ENCODE measurements around the gene RPSA. TPM values are rescaled to one million over a fixed set of nuclear protein-coding genes. Genes with fewer than 3 reads are reported as not detected.
"Not testable (repeated sequence)": the region's sequence is repeated elsewhere in the genome, so short reads cannot be mapped to it uniquely, and the experiment has no call there.

The RPSA gene
- total RNA-seq, 4 donors from 2014 or later = 644 to 857 (median 730) TPM

DNA sequence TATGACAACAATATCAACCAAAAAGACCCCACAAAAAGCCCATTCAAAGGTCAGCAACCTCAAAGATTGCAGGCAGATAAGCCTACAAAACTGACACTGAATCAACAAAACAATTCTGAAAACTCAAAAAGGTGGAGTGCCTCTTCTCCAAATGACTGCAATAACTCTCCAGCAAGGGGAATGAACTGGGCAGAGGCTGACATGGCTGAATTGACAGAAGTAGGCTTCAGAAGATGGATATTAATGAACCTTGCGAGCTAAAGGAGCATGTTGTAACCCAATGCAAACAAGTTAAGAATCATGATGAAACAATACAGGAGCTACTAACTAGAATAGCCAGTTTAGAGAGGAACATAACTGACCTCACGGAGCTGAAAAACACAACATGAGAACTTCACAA lies 43.7 kb upstream of the RPSA start:
- no peaks in the 10 kb centered on the region for H3K36me3 ChIP-seq
- DNase-seq (no peak), ATAC-seq (no peak)
- intact Hi-C loops (cut with DNase I; ENCODE audit: low total_unique reads) (no loop called here), in situ Hi-C loops (cut with MboI; ENCODE audit: low sequenced_read_pairs in 4 of 4) (no loop called here)
- no peaks in the 10 kb centered on the region for H3K4me1 ChIP-seq
- no peaks in the 10 kb centered on the region for H3K27me3 ChIP-seq
- no peak overlapping the region for H3K4me3 ChIP-seq
- H3K9me3 ChIP-seq = no peaks in the 10 kb centered on the region
- H3K27ac ChIP-seq = no peak overlapping the region
- TF ChIP-seq POLR2A (IDR thresholded peaks at IDR 0.05) = no peak
- TF ChIP-seq, protein P1, sequence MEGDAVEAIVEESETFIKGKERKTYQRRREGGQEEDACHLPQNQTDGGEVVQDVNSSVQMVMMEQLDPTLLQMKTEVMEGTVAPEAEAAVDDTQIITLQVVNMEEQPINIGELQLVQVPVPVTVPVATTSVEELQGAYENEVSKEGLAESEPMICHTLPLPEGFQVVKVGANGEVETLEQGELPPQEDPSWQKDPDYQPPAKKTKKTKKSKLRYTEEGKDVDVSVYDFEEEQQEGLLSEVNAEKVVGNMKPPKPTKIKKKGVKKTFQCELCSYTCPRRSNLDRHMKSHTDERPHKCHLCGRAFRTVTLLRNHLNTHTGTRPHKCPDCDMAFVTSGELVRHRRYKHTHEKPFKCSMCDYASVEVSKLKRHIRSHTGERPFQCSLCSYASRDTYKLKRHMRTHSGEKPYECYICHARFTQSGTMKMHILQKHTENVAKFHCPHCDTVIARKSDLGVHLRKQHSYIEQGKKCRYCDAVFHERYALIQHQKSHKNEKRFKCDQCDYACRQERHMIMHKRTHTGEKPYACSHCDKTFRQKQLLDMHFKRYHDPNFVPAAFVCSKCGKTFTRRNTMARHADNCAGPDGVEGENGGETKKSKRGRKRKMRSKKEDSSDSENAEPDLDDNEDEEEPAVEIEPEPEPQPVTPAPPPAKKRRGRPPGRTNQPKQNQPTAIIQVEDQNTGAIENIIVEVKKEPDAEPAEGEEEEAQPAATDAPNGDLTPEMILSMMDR (IDR thresholded peaks at IDR 0.05 in 4 of 5, conservative IDR thresholded peaks at IDR 0.05 in 1 of 5) = no peak

DNA sequence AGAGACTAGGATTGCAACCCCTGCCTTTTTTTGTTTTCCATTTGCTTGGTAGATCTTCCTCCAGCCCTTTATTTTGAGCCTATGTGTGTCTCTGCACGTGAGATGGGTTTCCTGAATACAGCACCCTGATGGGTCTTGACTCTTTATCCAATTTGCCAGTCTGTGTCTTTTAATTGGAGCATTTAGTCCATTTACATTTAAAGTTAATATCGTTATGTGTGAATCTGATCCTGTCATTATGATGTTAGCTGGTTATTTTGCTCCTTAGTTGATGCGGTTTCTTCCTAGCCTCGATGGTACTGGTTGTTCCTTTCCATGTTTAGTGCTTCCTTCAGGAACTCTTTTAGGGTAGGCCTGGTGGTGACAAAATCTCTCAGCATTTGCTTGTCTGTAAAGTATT lies 36.1 kb upstream of the RPSA start:
- DNase-seq; H3K27me3 ChIP-seq; H3K27ac ChIP-seq; H3K9me3 ChIP-seq; intact Hi-C loops (cut with DNase I; ENCODE audit: low total_unique reads); H3K36me3 ChIP-seq; H3K4me3 ChIP-seq; ATAC-seq; in situ Hi-C loops (cut with MboI; ENCODE audit: low sequenced_read_pairs in 4 of 4); H3K4me1 ChIP-seq: not testable (repeated sequence)

DNA sequence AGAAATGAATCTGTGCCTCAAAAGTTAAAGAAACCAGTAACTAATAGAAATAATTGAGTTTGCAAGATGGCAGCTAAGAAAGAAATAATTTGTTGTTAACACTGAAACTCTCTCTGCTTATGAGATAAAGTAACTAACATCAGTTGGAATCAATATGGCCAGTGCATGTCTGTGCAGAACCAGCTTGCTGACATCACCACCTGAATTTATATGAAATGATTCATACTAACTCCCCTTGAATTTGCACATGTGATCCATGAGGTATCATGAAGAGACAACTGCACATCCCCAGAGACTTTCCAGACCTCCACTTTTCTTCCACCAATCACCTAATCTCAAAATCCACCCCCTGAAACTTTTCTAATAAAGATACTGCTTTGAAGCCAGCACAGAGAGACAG lies 33.7 kb upstream of the RPSA start:
- intact Hi-C loops (cut with DNase I; ENCODE audit: low total_unique reads) = no loop called here
- no peak for ATAC-seq

DNA sequence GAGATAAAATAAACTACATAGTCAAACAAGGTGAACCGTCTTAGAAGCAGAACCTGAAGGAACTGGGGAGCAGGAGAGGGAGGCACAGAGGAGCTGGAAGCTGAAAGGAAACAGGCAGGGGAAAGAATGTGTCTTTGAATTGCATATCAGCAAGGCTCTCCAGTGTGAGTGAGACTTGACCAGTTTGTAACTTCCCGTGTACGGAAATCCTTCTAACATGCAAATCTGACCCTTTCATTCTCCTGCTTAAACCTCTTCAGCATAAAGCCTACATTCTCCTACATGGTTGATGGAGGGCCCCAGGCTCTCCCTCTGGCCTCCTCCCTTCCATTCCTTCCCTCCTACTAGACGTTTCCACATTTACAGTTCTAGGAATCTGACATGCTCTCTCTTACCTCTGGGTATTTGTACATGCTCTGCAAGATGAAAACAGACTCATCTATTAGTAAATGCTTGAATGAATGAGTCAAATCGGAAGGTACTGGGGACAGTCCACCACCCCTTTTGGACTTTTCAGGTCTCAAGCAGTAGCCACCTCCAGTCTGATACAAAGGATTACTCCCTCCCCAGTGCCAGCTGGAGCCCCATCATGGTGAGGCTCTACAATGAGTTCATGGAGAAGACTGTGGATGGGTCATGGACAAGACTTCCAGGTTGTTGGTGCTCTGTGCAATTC lies 29.4 kb upstream of the RPSA start:
- intact Hi-C loops (cut with DNase I; ENCODE audit: low total_unique reads) (no loop called here), in situ Hi-C loops (cut with MboI; ENCODE audit: low sequenced_read_pairs in 4 of 4) (loop anchor here in 1 of 4 donors (25.0 kb wide), 1 partner anchor 1085 kb away; the partner anchor contains the start of gene RPL14)
- DNase-seq = no peak
- Histone ChIP-seq H3K27me3 (no peaks in the 10 kb centered on the region), H3K4me1 (no peaks in the 10 kb centered on the region), H3K27ac (no peak overlapping the region), H3K4me3 (no peak overlapping the region), H3K9me3 (no peaks in the 10 kb centered on the region), H3K36me3 (no peaks in the 10 kb centered on the region)
- ATAC-seq = no peak
- TF ChIP-seq POLR2A (IDR thresholded peaks at IDR 0.05) = no peak
- TF ChIP-seq, protein P1 (IDR thresholded peaks at IDR 0.05 in 4 of 5, conservative IDR thresholded peaks at IDR 0.05 in 1 of 5) = no peak

More for the DNA sequence above, 33.7 kb upstream of the RPSA start:
- no peak for DNase-seq
- Histone ChIP-seq H3K27ac (no peak overlapping the region), H3K4me3 (no peak overlapping the region), H3K9me3 (no peaks in the 10 kb centered on the region), H3K36me3 (no peaks in the 10 kb centered on the region), H3K27me3 (no peaks in the 10 kb centered on the region), H3K4me1 (no peaks in the 10 kb centered on the region)
- TF ChIP-seq, protein P1 (IDR thresholded peaks at IDR 0.05 in 4 of 5, conservative IDR thresholded peaks at IDR 0.05 in 1 of 5) = no peak
- no peak for TF ChIP-seq POLR2A (IDR thresholded peaks at IDR 0.05)
- in situ Hi-C loops (cut with MboI; ENCODE audit: low sequenced_read_pairs in 4 of 4) = no loop called here

DNA sequence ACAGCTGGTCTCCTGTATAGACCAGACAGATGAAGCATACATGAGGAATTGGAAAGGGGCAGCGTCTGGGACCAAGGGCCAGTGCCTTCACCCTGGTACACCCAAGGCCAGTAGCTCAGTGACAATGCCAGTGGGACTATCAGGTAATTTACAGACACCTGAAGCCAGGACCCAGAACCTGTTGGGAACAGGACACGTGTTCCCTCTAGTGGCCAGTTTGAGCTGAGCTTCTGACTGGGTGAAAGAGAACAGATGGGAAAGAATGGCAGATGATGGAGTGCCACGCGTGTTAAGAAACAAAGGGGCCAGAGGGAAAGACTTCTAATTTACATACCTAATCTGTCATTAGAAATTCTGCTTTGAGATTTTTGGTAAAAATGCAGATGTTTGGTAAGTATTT lies 28.4 kb upstream of the RPSA start:
- intact Hi-C loops (cut with DNase I; ENCODE audit: low total_unique reads) = no loop called here
- in situ Hi-C loops (cut with MboI; ENCODE audit: low sequenced_read_pairs in 4 of 4) = loop anchor here in 1 of 4 donors (25.0 kb wide), 1 partner anchor 1084 kb away; the partner anchor contains the start of gene RPL14
- DNase-seq (no peak), ATAC-seq (no peak)
- no peak for TF ChIP-seq POLR2A (IDR thresholded peaks at IDR 0.05)
- TF ChIP-seq, protein P1 (IDR thresholded peaks at IDR 0.05 in 4 of 5, conservative IDR thresholded peaks at IDR 0.05 in 1 of 5) = peak in 1 of 5 experiments; percentile 33
- Histone ChIP-seq H3K36me3 (no peaks in the 10 kb centered on the region), H3K27ac (no peak overlapping the region), H3K4me1 (no peaks in the 10 kb centered on the region), H3K4me3 (no peak overlapping the region), H3K27me3 (no peaks in the 10 kb centered on the region), H3K9me3 (no peaks in the 10 kb centered on the region)

Data from gastrocnemius medialis (tissue), 4 donors.